Measurements from ENCODE around the gene PSD.

PSD gene
- 0.36 to 4.1 (median 0.92) reads per million in 17 experiments for total RNA-seq

- peak in 2 of 4 experiments; percentile 28 to 33 for DNase-seq
These were observed at the start of gene PSD for GRCh38 chr10:102418622-102419268. PSD (minus strand) TSS chr10:102418785; CDS start chr10:102417038, 1,747 bp downstream.

DNA sequence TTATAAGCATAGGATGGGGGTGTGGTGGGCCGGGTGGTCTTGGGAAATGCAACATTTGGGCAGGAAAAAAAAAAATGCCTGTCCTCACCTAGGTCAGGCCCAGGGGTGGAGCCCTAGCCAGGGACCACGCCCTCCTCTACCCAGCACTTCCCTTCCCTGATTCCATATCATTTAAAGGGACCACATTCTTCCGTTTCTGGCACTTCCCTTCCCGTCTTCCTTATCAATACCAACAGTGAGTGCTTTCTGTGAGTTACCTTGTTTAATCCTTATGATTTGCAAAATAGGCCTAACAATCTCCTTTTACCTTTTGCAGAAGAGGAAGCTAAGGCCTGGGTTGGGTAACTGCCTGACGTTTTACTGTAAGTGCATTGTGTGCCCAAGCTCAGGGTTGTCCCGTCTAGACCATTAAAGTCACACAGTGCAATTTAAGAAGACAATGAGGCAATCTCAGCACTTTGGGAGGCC is 49.4 kb upstream of the PSD start:
- DNase-seq: peak; percentile 67 to 82 (median 80)

DNA sequence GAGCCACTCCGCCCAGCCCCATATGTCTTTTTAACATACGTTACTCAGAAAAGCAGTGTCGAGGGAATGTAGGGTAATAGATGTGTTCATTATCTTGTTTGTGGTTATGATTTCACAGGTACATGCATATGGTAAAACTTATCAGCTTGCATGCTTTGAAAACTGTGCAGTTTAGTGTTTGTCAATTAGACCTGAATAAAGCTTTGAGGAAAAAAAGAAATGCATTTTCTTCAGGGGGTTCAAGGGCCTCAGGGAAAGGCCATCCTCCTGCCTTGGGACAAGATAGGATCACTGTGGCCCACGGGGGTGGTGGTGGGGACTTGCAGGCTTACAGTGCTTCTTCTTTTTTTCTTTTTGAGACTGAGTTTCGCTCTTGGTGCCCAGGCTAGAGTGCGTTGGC is 48.7 kb upstream of the PSD start:
- DNase-seq: no peak

GRCh38 chr10:102465466-102465865 is 46.9 kb upstream of the PSD start:
- DNase-seq: no peak

DNA sequence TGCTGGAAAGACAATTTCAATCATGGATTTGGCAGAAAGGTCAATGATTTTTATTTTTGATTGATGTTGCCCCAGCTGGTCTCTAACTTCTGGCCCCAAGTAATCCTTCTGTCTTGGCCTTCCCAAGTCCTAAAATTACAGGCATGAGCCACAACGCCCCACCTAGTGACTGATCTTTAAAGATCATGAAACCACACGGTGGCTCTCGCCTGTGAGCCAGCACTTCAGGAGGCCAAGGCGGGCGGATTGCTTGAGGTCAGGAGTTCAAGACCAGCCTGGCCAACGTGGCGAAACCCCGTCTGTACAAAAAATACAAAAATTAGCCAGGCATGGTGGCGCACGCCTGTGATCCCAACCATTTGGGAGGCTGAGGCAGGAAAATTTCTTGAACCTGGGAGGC is 45.4 kb upstream of the PSD start:
- DNase-seq: no peak

DNA sequence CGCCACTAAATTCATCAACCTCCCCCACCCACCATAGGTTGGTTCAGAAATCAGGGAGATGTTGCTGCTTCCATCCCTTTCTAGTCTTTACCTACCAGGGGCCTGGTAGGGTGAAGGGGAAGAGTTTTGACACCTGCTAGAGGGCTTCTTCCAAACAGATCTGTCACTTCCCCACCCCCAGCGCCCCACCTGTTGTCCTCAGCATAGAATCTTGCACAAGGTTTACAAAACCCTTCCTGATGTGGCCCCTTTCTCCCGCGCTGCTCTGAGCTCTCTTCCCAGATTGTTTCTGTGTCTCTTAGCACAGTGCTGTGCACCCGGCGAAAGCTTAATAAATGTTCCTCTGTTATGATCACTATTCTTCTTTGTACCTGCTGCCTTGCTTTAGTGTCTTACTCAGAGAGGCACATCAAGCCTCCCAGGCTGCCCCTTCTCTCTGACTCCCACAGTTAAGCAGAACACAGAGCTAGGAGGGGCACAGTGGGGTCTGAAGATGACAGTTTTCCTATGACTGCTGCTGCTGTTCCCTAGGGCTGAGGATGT is 44.0 kb upstream of the PSD start:
- DNase-seq: no peak

GRCh38 chr10:102461187-102462054 is 42.8 kb upstream of the PSD start:
- peak; percentile 90 to 97 (median 95) for DNase-seq

- no peak for DNase-seq
These were observed 42.2 kb upstream of the PSD start for GRCh38 chr10:102460836-102461186.

DNA sequence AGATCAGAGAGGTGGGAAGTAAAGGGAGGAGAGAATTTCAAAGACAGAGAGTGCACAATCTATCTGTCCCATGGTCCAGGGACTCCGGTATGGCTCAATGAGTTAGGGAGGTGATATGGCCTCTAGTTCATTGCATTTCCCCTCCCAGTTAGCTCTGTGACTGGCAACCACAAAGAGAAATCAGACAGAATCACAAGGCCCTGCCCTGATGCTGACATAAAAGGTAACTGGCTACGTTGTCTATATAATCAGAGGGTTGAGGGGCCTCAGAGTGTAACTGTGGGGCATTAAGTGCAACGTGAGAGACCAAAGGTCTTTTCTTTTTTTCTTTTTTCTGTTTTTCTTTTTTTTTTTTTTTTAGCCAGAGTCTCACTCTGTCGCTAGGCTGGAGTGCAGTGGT is 40.1 kb upstream of the PSD start:
- DNase-seq: no peak

DNA sequence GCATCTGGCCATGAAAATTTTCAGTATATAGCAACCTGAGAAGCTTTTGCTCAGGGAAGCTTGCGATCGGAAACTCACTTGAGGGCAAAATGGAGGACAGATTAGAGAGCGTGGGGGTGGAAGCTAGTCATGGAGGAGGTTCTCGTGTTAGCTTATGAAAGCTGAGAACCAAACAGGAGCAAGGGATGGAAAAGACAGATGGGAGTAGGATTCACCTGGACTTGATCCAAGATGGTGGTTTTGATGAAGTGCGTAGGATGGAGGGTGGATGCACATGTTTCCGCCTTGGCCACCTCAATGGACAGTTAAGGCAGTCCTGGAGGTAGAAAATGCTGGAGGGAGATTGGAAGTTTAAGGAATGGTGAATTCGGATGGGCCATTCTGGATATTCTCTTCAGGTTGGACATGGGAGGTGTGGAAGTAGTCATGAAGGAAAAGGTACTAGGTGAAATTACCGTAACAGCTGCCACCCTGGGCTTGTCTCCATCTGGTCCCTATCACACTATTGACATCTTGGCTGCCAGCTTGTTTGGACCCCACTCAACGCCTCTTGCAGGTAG is 39.1 kb upstream of the PSD start:
- DNase-seq: no peak

- peak; percentile 79 to 91 (median 88) for DNase-seq
These were observed 37.4 kb upstream of the PSD start for GRCh38 chr10:102455893-102456471.

GRCh38 chr10:102454662-102455487 is 36.3 kb upstream of the PSD start:
- peak in 1 of 4 experiments; percentile 42 for DNase-seq

DNA sequence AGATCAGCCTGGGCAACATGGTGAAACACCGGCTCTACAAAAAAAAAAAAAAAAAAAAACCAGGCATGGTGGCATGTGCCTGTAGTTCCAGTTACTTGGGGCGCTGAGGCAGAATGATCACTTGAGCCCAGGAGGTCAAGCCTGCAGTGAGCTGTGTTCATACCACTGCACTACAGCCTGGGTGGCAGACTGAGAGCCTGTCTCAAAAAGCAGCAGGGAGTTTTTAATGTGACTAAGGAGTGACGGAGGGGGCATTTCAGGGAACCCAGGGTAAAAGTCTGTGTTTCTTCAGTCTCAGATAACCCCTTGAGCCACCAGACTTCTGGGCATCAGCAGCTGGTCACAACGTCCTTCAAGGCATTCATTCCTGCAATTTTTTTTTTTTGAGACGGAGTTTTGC is 34.9 kb upstream of the PSD start:
- peak in 2 of 4 experiments; percentile 43 to 44 for DNase-seq

DNA sequence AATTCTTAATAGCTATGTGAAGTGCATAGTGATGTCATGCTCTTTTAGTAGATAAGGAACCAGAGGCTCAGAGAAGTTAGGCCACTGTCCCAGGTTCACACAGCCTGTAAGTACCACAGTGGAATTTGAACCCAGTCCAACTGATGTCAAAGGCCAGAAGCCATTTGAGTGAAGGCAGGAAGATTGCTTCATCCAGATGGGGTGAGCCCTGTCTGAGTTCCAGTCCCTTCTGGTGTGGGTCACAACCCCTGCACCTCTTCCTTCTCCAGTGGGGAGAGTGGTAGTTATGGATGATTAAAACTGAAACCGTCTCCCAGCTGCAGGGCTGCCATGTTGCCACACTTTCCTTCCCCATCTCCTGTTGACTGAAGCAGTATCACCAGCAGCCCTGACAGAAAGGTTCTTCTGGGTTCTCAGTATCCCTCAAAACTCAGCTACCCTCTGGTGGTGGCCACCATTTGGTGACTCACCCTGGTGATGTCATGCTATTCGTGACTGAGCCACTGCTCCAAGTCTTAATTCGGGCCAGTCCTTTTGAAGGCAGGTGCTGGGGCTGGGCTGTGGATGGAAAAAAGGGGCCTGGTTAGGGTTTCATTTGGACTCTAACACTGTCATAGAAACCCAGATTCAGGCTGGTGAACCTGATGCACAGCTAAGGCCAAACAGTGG is 34.2 kb upstream of the PSD start:
- DNase-seq: peak; percentile 90 to 96 (median 92)

DNA sequence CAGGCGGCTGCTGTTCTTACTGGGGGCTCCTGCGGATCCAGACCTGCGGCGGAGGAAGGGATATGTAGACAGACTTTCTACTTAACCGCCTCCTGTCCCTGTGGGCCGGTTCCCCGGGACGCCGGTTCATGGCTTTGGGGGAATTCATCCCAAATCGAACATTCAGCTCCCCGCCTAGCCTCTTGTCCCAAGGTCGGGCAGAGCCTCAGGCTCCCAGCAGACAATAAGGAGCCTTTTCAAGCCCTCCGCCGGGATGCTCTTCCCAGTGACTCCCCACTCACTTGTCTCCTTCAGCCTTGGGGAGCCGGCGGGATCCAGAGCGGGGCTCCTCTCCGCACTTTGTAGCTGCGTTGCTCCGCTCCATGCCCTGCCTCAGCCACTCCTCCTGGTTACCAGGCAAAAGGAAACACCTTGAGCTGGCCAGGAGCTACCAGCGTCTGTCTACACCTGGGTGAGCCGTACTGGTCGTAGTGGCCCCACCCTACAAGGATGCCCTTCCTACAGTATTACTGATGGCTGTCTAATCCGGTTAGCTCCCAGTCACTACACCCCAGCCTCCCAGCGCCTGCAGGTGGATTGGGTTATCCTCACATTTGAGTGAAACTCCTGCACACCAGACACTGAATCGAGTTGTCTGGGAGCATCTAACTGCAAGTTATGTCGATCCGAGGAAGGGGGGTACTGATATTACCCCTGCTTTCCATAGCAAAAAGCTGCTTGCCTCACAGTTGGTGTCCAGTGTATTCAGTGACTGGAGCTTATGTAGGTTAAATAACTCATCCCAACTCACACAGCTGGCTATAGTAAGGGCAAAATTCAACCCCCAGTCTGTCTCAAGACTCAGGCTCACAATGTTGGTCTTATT is 32.8 kb upstream of the PSD start, which contains the start of gene C10orf95:
Gene C10orf95 (minus strand): TSS at position 439 of the 865 bp plus-strand sequence. CDS start 450 bp downstream, outside the sequence.
- peak in 1 of 4 experiments; percentile 34 for DNase-seq

- peak; percentile 91 to 96 (median 94) for DNase-seq
These were observed 32.0 kb upstream of the PSD start for GRCh38 chr10:102450374-102451104.

- DNase-seq: no peak
These were observed 31.5 kb upstream of the PSD start for GRCh38 chr10:102450124-102450373.

DNA sequence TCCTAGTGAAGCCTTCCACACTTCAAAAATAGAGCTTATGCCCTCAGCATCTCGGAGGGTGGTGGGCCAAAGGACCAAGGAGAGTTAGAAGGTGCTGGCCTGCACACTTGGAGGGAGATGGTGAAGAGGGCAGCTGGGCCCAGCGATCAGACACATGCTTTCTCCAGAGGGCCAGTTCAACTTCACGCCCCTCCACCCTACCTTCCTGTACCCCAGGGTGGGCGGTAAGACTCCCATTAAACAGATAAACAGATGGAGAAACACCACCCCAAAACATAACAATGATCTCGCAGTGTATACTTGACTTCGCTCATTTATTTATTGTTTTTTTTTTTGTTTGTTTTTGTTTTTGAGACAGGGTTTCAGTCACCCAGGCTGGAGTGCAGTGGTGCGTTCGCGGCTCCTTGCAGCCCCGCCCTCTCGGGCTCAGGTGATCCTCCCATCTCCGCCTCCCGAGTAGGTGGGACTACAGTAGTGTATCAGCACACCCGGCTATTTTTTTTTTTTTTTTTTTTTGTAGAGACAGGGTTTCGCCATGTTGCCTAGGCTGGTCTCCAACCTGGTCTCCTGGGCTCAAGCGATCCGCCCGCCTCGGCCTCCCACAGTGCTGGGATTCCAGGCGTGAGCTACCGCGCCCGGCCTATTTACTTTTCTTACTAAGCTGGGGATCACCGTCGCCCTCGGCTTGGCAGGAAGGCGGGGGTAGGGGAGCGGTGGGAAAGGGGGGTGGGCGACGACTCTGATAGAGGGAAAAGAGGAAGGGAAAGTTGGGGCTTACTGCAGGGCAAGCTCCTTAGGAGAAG is 30.9 kb upstream of the PSD start:
- peak in 3 of 4 experiments; percentile 59 to 72 (median 60) for DNase-seq

DNA sequence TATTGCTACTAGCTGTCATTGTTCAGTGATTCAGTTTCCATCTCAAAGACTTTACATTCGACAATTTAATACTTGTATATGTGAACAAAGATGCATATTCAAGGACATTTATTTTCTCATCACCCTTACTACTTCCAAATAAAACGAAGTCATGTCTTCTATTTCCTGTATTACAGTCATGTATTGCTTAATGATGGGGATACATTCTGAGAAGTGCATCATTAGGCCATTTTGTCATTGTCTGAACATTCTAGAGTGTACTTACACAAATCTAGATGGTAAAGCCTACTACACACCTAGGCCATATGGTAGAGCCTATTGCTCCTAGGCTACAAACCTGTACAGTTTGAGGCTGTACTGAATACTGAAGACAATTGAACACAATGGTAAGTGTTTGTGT is 26.3 kb upstream of the PSD start:
- peak in 1 of 4 experiments; percentile 57 for DNase-seq

Data from suppressor macrophage (primary cell).